ENCODE results near the gene BLOC1S1. TPM values are rescaled to one million over a fixed set of nuclear protein-coding genes. Genes with fewer than 3 reads are reported as not detected.

The BLOC1S1 gene
- total RNA-seq, 1 experiment from 2014 or later = 83.4 TPM

DNA sequence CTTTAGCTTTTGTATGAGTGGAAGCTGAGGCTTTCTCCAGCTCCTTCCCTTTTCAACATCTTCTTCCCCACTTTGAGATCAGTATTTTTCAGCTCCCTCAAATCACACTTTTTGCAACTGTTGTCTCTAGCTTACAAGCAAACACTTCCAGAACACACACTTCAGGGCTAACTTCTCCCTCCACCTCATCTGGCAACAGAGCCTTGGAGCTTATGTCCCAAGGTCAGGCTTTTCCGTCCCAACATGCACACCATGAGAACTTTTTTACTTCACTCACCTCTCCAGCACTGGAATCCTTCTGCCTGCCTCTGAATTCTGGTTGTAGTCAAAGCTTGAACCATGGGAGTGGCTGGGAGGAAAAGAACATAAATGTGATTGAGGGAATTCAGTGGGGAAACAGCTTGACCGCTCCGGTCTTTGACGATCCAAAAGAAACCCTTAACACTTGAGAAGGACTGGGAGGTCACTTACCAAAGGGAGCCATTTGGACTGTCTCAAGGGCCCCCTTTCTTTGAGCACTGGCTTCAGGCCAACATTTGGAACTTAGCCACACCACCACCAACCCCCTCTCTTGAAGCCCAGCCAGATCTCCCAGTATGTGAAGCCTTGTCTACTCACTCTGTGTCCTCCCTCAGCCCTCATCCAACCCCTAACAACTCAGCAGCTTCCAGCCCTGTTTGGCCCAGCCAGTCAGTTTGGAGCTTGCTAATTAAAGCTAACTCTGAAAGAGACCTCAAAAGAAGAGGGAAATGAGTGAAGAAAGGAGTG is 3.9 kb upstream of the BLOC1S1 start:
- H3K79me2 ChIP-seq (ENCODE audit: low read length) = peaks cover 5% of the 10 kb centered on the region
- H3K9ac ChIP-seq (ENCODE audit: low read length) = no peak overlapping the region
- H3K36me3 ChIP-seq (ENCODE audit: insufficient read depth, low read length) = no peaks in the 10 kb centered on the region
- H3K9me3 ChIP-seq (ENCODE audit: low read length) = no peaks in the 10 kb centered on the region
- no peak for DNase-seq
- peaks cover 16% of the 10 kb centered on the region for H3K4me1 ChIP-seq (ENCODE audit: low read length)
- H4K20me1 ChIP-seq (ENCODE audit: insufficient read depth, low read depth, low read length) = no peaks in the 10 kb centered on the region
- H3K9me2 ChIP-seq (replicated peaks; ENCODE audit: insufficient read depth, low read length) = no peaks in the 10 kb centered on the region
- no peak overlapping the region for H3K4me3 ChIP-seq (ENCODE audit: low read length)
- no peaks in the 10 kb centered on the region for H3K27me3 ChIP-seq (ENCODE audit: low read length)
- no peak overlapping the region for H3K27ac ChIP-seq (ENCODE audit: low read length)
- H2AFZ ChIP-seq (ENCODE audit: low read length) = no peak overlapping the region
- no peak overlapping the region for H3K4me2 ChIP-seq (ENCODE audit: low read depth, low read length, poor library complexity, severe bottlenecking)

DNA sequence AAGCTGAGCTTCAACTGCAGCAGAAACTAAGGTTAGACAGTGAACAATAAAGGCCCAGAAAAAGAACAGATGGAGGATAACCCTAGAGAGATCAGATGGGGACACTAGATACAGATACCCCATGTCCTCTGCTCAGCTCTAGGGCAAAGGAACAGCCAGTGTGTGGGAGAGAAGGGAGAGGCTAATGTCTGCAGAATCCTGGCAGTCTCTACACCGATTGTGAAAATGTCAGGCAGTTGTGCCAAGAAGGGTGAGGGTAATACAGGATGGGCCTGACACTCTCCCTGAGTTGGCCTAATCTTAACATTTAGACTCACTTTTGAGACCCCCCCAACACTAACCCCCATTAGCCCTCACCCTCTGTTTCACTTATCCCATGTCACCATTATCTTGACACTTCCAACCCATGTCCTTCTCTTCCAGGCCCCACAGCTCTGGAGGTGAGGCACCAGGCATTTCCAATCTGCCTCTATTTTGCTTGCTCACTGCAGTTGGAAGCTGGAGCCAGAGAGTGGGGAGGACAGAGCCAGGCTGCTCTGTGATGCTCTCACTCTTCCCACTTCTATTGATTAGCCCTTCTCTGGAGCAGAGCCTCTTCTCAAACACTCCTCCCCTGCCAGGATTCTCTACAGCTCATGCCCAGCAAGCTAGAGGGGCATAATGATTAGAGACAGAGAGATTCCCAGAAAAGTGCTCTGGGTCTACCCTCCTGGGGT is 3.0 kb upstream of the BLOC1S1 start:
- no peaks in the 10 kb centered on the region for H4K20me1 ChIP-seq (ENCODE audit: insufficient read depth, low read depth, low read length)
- no peaks in the 10 kb centered on the region for H3K9me2 ChIP-seq (replicated peaks; ENCODE audit: insufficient read depth, low read length)
- no peak overlapping the region for H3K9ac ChIP-seq (ENCODE audit: low read length)
- no peaks in the 10 kb centered on the region for H3K27me3 ChIP-seq (ENCODE audit: low read length)
- H3K9me3 ChIP-seq (ENCODE audit: low read length) = no peaks in the 10 kb centered on the region
- no peak for DNase-seq
- no peaks in the 10 kb centered on the region for H3K36me3 ChIP-seq (ENCODE audit: insufficient read depth, low read length)
- peaks cover 14% of the 10 kb centered on the region for H3K79me2 ChIP-seq (ENCODE audit: low read length)
- H3K27ac ChIP-seq (ENCODE audit: low read length) = no peak overlapping the region
- no peak overlapping the region for H3K4me2 ChIP-seq (ENCODE audit: low read depth, low read length, poor library complexity, severe bottlenecking)
- no peak overlapping the region for H3K4me3 ChIP-seq (ENCODE audit: low read length)
- H3K4me1 ChIP-seq (ENCODE audit: low read length) = peaks cover 25% of the 10 kb centered on the region
- H2AFZ ChIP-seq (ENCODE audit: low read length) = no peak overlapping the region

DNA sequence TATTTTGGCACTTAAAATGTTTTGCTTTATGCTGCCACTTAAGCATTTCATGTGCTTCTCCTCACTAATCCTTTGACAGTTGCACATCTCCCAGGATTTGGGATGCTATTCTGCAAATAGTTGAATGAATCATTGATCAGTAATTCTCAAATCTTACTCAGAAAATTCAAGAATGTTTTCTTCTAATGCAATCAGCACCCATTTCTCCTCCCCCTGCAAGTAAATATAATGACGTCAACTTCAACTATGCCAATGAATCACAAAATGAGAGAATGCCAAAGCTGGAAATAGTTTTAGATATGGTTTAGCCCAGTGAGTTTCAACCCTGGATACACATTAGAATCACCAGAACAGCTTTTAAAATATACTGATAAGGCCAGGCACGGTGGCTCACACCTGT is 2.1 kb upstream of the BLOC1S1 start:
- Histone ChIP-seq H3K4me1 (ENCODE audit: low read length) (peaks cover 27% of the 10 kb centered on the region), H3K36me3 (ENCODE audit: insufficient read depth, low read length) (no peaks in the 10 kb centered on the region), H3K4me3 (ENCODE audit: low read length) (no peak overlapping the region), H3K27me3 (ENCODE audit: low read length) (no peaks in the 10 kb centered on the region), H3K9ac (ENCODE audit: low read length) (no peak overlapping the region), H4K20me1 (ENCODE audit: insufficient read depth, low read depth, low read length) (no peaks in the 10 kb centered on the region), H2AFZ (ENCODE audit: low read length) (no peak overlapping the region), H3K9me3 (ENCODE audit: low read length) (no peaks in the 10 kb centered on the region), H3K79me2 (ENCODE audit: low read length) (peaks cover 23% of the 10 kb centered on the region), H3K27ac (ENCODE audit: low read length) (no peak overlapping the region), H3K9me2 (replicated peaks; ENCODE audit: insufficient read depth, low read length) (no peaks in the 10 kb centered on the region), H3K4me2 (ENCODE audit: low read depth, low read length, poor library complexity, severe bottlenecking) (no peak overlapping the region)
- no peak for DNase-seq

DNA sequence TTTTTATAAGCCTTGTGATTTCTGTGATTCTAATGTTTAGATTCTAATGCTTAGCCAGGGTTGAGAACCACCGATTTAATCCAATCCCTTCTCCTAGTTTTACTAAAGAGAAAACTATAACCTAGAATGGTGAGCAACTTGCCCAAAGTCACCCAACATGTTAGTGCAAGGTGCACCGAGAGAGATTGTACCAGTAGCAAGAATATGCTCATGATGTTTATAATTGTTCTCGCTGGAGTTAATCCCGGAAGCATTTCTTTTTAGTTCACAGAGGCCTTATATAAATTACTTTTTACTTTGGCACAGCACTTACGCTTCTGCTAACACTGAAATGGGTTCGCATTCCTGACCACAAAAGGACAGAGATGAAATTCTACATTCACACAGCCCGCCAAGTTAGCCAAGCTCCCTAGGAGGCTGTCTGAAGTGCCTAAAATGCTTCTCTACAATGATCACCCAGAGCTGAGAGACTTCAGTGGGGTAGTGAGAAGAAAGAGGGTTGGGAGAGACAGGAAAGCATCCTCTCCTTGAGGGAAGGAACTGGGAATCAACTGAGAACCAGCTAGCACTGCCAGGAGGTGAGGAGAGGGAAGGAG is 579 bp upstream of the BLOC1S1 start:
- Histone ChIP-seq H3K9me3 (ENCODE audit: low read length) (no peaks in the 10 kb centered on the region), H4K20me1 (ENCODE audit: insufficient read depth, low read depth, low read length) (no peaks in the 10 kb centered on the region), H3K4me3 (ENCODE audit: low read length) (peak overlapping the region; percentile 74), H3K27ac (ENCODE audit: low read length) (no peak overlapping the region), H3K36me3 (ENCODE audit: insufficient read depth, low read length) (no peaks in the 10 kb centered on the region), H2AFZ (ENCODE audit: low read length) (peak overlapping the region; percentile 81), H3K4me2 (ENCODE audit: low read depth, low read length, poor library complexity, severe bottlenecking) (peak overlapping the region; percentile 95), H3K79me2 (ENCODE audit: low read length) (peaks cover 25% of the 10 kb centered on the region), H3K9ac (ENCODE audit: low read length) (peak overlapping the region; percentile 84), H3K27me3 (ENCODE audit: low read length) (no peaks in the 10 kb centered on the region), H3K9me2 (replicated peaks; ENCODE audit: insufficient read depth, low read length) (no peaks in the 10 kb centered on the region), H3K4me1 (ENCODE audit: low read length) (peaks cover 34% of the 10 kb centered on the region)
- DNase-seq = no peak

DNA sequence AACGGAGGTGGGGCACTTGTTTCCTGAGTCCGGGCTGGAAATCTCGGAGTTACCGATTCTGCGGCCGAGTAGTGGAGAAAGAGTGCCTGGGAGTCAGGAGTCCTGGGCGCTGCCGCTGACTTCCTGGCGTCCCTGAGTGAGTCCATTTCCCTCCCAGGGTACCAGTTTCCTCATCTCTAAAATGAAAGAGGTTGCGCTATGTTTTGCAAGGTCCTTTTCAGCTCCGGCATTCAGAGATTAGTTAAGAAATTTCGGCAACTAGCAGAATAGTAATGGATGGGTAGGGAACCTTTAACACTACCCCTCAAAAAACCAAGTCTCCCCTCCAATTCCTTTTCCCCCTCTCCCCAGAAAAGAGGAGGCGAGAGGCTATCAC is 724 bp downstream of the BLOC1S1 start:
- Histone ChIP-seq H3K27me3 (ENCODE audit: low read length) (no peaks in the 10 kb centered on the region), H3K9me3 (ENCODE audit: low read length) (no peaks in the 10 kb centered on the region), H4K20me1 (ENCODE audit: insufficient read depth, low read depth, low read length) (no peaks in the 10 kb centered on the region), H3K36me3 (ENCODE audit: insufficient read depth, low read length) (no peaks in the 10 kb centered on the region), H3K27ac (ENCODE audit: low read length) (peak overlapping the region; percentile 76; the same call in 1 of the 2 replicates), H3K4me3 (ENCODE audit: low read length) (peak overlapping the region; percentile 74), H3K9ac (ENCODE audit: low read length) (peak overlapping the region; percentile 84), H2AFZ (ENCODE audit: low read length) (peak overlapping the region; percentile 81; the same call in 1 of the 2 replicates), H3K4me2 (ENCODE audit: low read depth, low read length, poor library complexity, severe bottlenecking) (peak overlapping the region; percentile 95), H3K79me2 (ENCODE audit: low read length) (peaks cover 25% of the 10 kb centered on the region), H3K9me2 (replicated peaks; ENCODE audit: insufficient read depth, low read length) (no peaks in the 10 kb centered on the region), H3K4me1 (ENCODE audit: low read length) (peaks cover 34% of the 10 kb centered on the region)
- no peak for DNase-seq

DNA sequence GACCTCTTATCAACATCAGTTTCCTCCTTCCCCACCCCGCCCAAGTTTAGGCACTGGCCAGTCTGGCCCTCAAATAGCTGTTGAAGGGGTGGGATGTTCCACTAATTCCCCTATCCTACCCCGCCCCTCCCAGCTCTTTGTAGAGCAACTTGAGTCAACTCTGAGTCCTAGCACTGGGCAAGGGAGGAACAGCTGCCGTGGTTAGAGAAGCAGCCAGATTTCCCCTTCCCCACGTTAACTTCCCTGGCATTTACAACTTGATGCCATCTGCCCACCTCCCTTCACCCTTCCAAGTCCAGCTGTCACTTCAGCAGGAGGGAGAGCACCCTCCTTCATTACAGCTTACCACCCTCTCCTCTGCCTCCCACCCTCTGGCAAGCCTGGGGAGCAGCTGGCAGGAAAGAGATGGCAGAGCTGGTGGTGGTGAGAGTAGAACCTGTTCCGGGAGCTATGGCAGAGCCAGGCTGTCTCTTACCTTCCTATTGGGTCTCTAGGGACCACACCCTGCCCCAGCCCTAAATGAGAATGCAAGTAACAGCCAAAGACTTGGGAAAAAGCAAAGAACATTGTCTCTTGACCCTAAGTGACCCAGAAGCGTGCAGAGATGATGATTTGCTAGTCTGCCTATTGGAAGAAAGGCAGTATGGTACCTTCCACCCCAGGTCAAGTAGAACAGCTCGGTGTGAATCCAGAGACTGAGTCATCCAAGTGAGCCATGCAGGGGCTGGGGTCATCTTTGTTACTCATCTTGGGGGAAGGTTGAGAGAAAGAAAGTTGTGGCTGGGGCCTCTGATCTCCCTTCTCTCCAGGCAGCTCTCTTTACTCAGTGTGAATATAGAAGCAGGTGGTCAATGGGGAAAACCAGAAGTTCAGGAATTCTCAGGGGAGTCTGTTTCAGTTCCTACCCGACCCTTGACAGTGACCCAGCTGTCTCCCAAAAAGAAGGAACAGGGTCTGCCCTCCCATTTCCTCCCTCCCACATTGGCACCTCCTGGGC is 1.5 kb downstream of the BLOC1S1 start:
- Histone ChIP-seq H3K4me2 (ENCODE audit: low read depth, low read length, poor library complexity, severe bottlenecking) (peak overlapping the region; percentile 95), H3K27ac (ENCODE audit: low read length) (peak overlapping the region; percentile 76; the same call in 1 of the 2 replicates), H3K9me3 (ENCODE audit: low read length) (no peaks in the 10 kb centered on the region), H3K79me2 (ENCODE audit: low read length) (peaks cover 25% of the 10 kb centered on the region), H3K4me3 (ENCODE audit: low read length) (peak overlapping the region; percentile 74), H3K36me3 (ENCODE audit: insufficient read depth, low read length) (no peaks in the 10 kb centered on the region), H2AFZ (ENCODE audit: low read length) (no peak overlapping the region), H3K9me2 (replicated peaks; ENCODE audit: insufficient read depth, low read length) (no peaks in the 10 kb centered on the region), H3K4me1 (ENCODE audit: low read length) (peaks cover 34% of the 10 kb centered on the region), H4K20me1 (ENCODE audit: insufficient read depth, low read depth, low read length) (no peaks in the 10 kb centered on the region), H3K9ac (ENCODE audit: low read length) (peak overlapping the region; percentile 84), H3K27me3 (ENCODE audit: low read length) (no peaks in the 10 kb centered on the region)
- no peak for DNase-seq

DNA sequence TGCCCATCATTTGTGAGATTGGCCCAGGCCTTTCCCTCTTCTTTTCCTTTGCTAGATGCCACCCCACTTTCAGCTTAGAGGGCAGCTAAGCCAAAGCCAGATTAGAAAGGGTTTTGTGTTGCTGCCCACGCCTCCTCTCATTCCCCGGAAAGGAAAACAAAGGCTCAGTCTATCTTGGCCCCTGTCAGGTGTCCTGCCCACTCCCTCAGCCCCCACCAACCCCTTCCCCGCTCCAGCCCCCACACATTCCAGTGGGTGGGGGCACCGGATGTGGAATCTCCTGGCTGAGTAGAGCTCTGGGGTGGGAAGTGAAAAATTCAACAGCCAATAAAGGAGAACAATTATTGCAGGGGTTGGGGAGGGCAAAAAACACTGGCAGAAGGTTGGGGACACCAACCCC is 2.2 kb downstream of the BLOC1S1 start:
- H3K4me2 ChIP-seq (ENCODE audit: low read depth, low read length, poor library complexity, severe bottlenecking) = peak overlapping the region; percentile 95

More for the DNA sequence above, 2.2 kb downstream of the BLOC1S1 start:
- Histone ChIP-seq H3K79me2 (ENCODE audit: low read length) (peaks cover 25% of the 10 kb centered on the region), H3K9me2 (replicated peaks; ENCODE audit: insufficient read depth, low read length) (no peaks in the 10 kb centered on the region), H4K20me1 (ENCODE audit: insufficient read depth, low read depth, low read length) (no peaks in the 10 kb centered on the region), H3K4me1 (ENCODE audit: low read length) (peaks cover 34% of the 10 kb centered on the region), H3K27ac (ENCODE audit: low read length) (no peak overlapping the region), H3K9ac (ENCODE audit: low read length) (peak overlapping the region; percentile 84), H3K4me3 (ENCODE audit: low read length) (peak overlapping the region; percentile 74; the same call in 1 of the 2 replicates), H3K9me3 (ENCODE audit: low read length) (no peaks in the 10 kb centered on the region), H3K27me3 (ENCODE audit: low read length) (no peaks in the 10 kb centered on the region), H3K36me3 (ENCODE audit: insufficient read depth, low read length) (no peaks in the 10 kb centered on the region), H2AFZ (ENCODE audit: low read length) (no peak overlapping the region)
- DNase-seq = no peak
